SU-DHL-6 (cell line): ENCODE data around the gene TNFRSF11A.

Source experiments
- EZH2phosphoT487 ChIP-seq: fragments of 200-600 bp; sonication (generic), shearing (Covaris generic); conservative IDR thresholded peaks from 2 replicates; pipeline ENCODE4 v1.6.1; 2018; ENCODE audit warnings: mild to moderate bottlenecking, antibody characterized with exemption, low read length, moderate library complexity, mixed read lengths
- TF ChIP-seq, protein P1 (sequence below): fragments of 200-600 bp; sonication (generic); IDR thresholded peaks from one replicate; pipeline ENCODE4 v1.5.1; 2017; ENCODE audit warnings: antibody characterized with exemption, mild to moderate bottlenecking, low read length, moderate library complexity; ENCODE audit not compliant: insufficient read depth, poor library complexity, severe bottlenecking

DNA sequence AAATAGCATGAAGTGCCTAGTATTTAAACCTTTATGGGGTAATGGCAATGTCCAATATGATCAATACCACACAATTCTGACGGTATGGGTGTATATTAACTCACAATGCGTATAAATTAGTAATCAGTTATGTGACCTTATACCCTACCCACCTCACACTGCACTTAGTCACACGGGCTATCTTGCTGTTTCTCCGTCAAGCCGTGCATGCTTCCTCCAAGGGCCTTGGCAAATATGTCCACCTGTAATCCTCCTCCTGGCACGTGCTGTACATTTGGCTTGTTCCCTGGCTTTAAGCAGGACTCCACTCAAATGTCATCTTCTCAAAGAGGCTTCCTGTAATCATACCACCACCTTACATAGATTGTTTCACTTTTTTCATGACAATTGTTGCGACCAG is 12.2 kb downstream of the TNFRSF11A start:
- TF ChIP-seq, protein P1, sequence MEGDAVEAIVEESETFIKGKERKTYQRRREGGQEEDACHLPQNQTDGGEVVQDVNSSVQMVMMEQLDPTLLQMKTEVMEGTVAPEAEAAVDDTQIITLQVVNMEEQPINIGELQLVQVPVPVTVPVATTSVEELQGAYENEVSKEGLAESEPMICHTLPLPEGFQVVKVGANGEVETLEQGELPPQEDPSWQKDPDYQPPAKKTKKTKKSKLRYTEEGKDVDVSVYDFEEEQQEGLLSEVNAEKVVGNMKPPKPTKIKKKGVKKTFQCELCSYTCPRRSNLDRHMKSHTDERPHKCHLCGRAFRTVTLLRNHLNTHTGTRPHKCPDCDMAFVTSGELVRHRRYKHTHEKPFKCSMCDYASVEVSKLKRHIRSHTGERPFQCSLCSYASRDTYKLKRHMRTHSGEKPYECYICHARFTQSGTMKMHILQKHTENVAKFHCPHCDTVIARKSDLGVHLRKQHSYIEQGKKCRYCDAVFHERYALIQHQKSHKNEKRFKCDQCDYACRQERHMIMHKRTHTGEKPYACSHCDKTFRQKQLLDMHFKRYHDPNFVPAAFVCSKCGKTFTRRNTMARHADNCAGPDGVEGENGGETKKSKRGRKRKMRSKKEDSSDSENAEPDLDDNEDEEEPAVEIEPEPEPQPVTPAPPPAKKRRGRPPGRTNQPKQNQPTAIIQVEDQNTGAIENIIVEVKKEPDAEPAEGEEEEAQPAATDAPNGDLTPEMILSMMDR: no peak
- no peak for TF ChIP-seq EZH2phosphoT487
